H9 (cell line): ENCODE results near the gene EZH1. TPM values are rescaled to one million over a fixed set of nuclear protein-coding genes. Genes with fewer than 3 reads are reported as not detected.

Experiments used
- DNase-seq: peaks from one replicate; pipeline ENCODE4 v3.0.0-alpha.2; 2017
- H2AFZ ChIP-seq: one replicate; pipeline ENCODE4 v1.6.1; 2013; ENCODE audit warnings: mild to moderate bottlenecking, low read length, control low read depth, moderate library complexity
- H2AK5ac ChIP-seq: 2 replicates; pipeline ENCODE4 v1.6.1; 2013; ENCODE audit warnings: low read length, control low read depth, mixed read lengths; ENCODE audit not compliant: insufficient read length
- H2BK120ac ChIP-seq: one replicate; pipeline ENCODE4 v1.6.1; 2013; ENCODE audit warnings: low read depth, mild to moderate bottlenecking, low read length, control low read depth, inconsistent platforms; ENCODE audit not compliant: poor library complexity, severe bottlenecking
- H2BK12ac ChIP-seq: 2 replicates; pipeline ENCODE4 v1.6.1; 2013; ENCODE audit warnings: low read length, control low read depth, mixed read lengths, low read depth; ENCODE audit not compliant: insufficient read length
- H2BK15ac ChIP-seq: 2 replicates; pipeline ENCODE4 v1.6.1; 2013; ENCODE audit warnings: low read depth, low read length, control low read depth
- H2BK20ac ChIP-seq: one replicate; pipeline ENCODE4 v1.6.1; 2013; ENCODE audit warnings: low read depth, mild to moderate bottlenecking, low read length, control low read depth, inconsistent platforms; ENCODE audit not compliant: poor library complexity, severe bottlenecking
- H2BK5ac ChIP-seq: 2 replicates; pipeline ENCODE4 v1.6.1; 2013; ENCODE audit warnings: low read length, control low read depth, mixed read lengths; ENCODE audit not compliant: insufficient read length
- H3K14ac ChIP-seq: 2 replicates; pipeline ENCODE4 v1.6.1; 2013; ENCODE audit warnings: low read length, control low read depth; ENCODE audit not compliant: insufficient read depth
- H3K18ac ChIP-seq: 2 replicates; pipeline ENCODE4 v1.6.1; 2013; ENCODE audit warnings: low read depth, mild to moderate bottlenecking, mixed read lengths, low read length, control low read depth; ENCODE audit not compliant: insufficient read length
- H3K23ac ChIP-seq: 2 replicates; pipeline ENCODE4 v1.6.1; 2013; ENCODE audit warnings: low read length, control low read depth, mixed read lengths, low read depth; ENCODE audit not compliant: insufficient read length
- H3K23me2 ChIP-seq: 2 replicates; pipeline ENCODE4 v1.6.1; 2013; ENCODE audit warnings: low read depth, mild to moderate bottlenecking, mixed read lengths, low read length, control low read depth; ENCODE audit not compliant: insufficient read length, poor library complexity, severe bottlenecking
- H3K27ac ChIP-seq: 2 replicates; pipeline ENCODE4 v1.5.1; 2013; ENCODE audit warnings: low read length, control low read depth, mixed read lengths, low read depth; ENCODE audit not compliant: insufficient read length
- H3K27me3 ChIP-seq: 2 replicates; pipeline ENCODE4 v1.6.1; 2013; ENCODE audit warnings: low read length, control low read depth, inconsistent platforms; ENCODE audit not compliant: insufficient read depth
- H3K4ac ChIP-seq: 2 replicates; pipeline ENCODE4 v1.6.1; 2013; ENCODE audit warnings: low read depth, mild to moderate bottlenecking, control low read depth, inconsistent platforms, low read length, moderate library complexity
- H3K4me1 ChIP-seq: 2 replicates; pipeline ENCODE4 v1.6.1; 2013; ENCODE audit warnings: low read length, control low read depth, inconsistent platforms; ENCODE audit not compliant: insufficient read depth
- H3K4me2 ChIP-seq: 2 replicates; pipeline ENCODE4 v1.6.1; 2013; ENCODE audit warnings: low read length, control low read depth, mixed read lengths; ENCODE audit not compliant: insufficient read length, insufficient read depth
- H3K56ac ChIP-seq: 2 replicates; pipeline ENCODE4 v1.6.1; 2013; ENCODE audit warnings: low read depth, mild to moderate bottlenecking, mixed read lengths, low read length, control low read depth; ENCODE audit not compliant: insufficient read length
- H3K79me1 ChIP-seq: 2 replicates; pipeline ENCODE4 v1.6.1; 2013; ENCODE audit warnings: low read depth, mild to moderate bottlenecking, moderate library complexity, low read length, control low read depth, inconsistent platforms; ENCODE audit not compliant: insufficient read depth, poor library complexity, severe bottlenecking
- H3K79me2 ChIP-seq: 2 replicates; pipeline ENCODE4 v1.6.1; 2013; ENCODE audit warnings: low read length, control low read depth, inconsistent platforms; ENCODE audit not compliant: insufficient read depth
- H3K9ac ChIP-seq: 2 replicates; pipeline ENCODE4 v1.6.1; 2013; ENCODE audit warnings: low read length, control low read depth, mixed read lengths; ENCODE audit not compliant: insufficient read length; ENCODE audit errors: extremely low read depth
- H3K9me3 ChIP-seq: one replicate; pipeline ENCODE4 v1.6.1; 2013; ENCODE audit warnings: low read depth, low read length, inconsistent platforms; ENCODE audit not compliant: control insufficient read depth
- H3T11ph ChIP-seq: one replicate; pipeline ENCODE4 v1.6.1; 2013; ENCODE audit warnings: mild to moderate bottlenecking, low read length, control low read depth, inconsistent platforms
- H4K20me1 ChIP-seq: one replicate; pipeline ENCODE4 v1.6.1; 2013; ENCODE audit not compliant: control insufficient read depth, insufficient read length, insufficient read depth
- H4K5ac ChIP-seq: 2 replicates; pipeline ENCODE4 v1.6.1; 2013; ENCODE audit warnings: low read depth, mild to moderate bottlenecking, mixed read lengths, low read length, control low read depth; ENCODE audit not compliant: insufficient read length
- H4K8ac ChIP-seq: replicated peaks from 2 replicates; pipeline ENCODE4 v1.6.1; 2013; ENCODE audit warnings: low read length, control low read depth, mixed read lengths, low read depth; ENCODE audit not compliant: insufficient read length
- H4K91ac ChIP-seq: 2 replicates; pipeline ENCODE4 v1.6.1; 2013; ENCODE audit warnings: low read depth, mild to moderate bottlenecking, moderate library complexity, mixed read lengths, low read length, control low read depth; ENCODE audit not compliant: insufficient read length
- H3K27ac Mint-ChIP-seq, 3 experiments: 2 replicates in 2 of 3; 3 replicates in 1 of 3; pipeline ENCODE4 v1.8.0; 2020 to 2021; ENCODE audit warnings: mixed read lengths in 3 of 3, mild to moderate bottlenecking in 1 of 3, moderate library complexity in 1 of 3
- H3K27me3 Mint-ChIP-seq: 2 replicates; pipeline ENCODE4 v1.8.0; 2021; ENCODE audit warnings: low read depth, mild to moderate bottlenecking, moderate library complexity, mixed read lengths
- H3K36me3 Mint-ChIP-seq, 3 experiments: 2 replicates in 2 of 3; 3 replicates in 1 of 3; pipeline ENCODE4 v1.8.0; 2020 to 2021; ENCODE audit warnings: low read depth in 3 of 3, mixed read lengths in 3 of 3; ENCODE audit not compliant: insufficient read depth in 1 of 3
- H3K4me1 Mint-ChIP-seq, 2 experiments: 2 replicates each; pipeline ENCODE4 v1.8.0; 2020; ENCODE audit warnings: mixed read lengths in 2 of 2
- H3K4me3 Mint-ChIP-seq, 2 experiments: 2 replicates in 1 of 2; 3 replicates in 1 of 2; pipeline ENCODE4 v1.8.0; 2020 to 2021; ENCODE audit warnings: mild to moderate bottlenecking in 2 of 2, mixed read lengths in 2 of 2, moderate library complexity in 1 of 2
- H3K9me3 Mint-ChIP-seq, 2 experiments: 2 replicates in 1 of 2; 3 replicates in 1 of 2; pipeline ENCODE4 v1.8.0; 2020; ENCODE audit warnings: mild to moderate bottlenecking in 2 of 2, mixed read lengths in 2 of 2, moderate library complexity in 1 of 2
- CTCF ChIP-seq: fragments of 200-600 bp; sonication (generic); conservative IDR thresholded peaks from 3 replicates; pipeline ENCODE4 v1.8.0; 2021; ENCODE audit warnings: antibody characterized with exemption, mild to moderate bottlenecking
- WGBS: extraction: QIAGEN DNeasy Blood & Tissue Kit; methylation state at CpG from one replicate; pipeline ENCODE4 v1.1.7; 2013; ENCODE audit warnings: missing lambda C conversion rate, low lambda C conversion rate, mixed read lengths; ENCODE audit not compliant: insufficient read length; ENCODE audit errors: extremely low coverage; 5-methylcytosine and 5-hydroxymethylcytosine counted together
- total RNA-seq: library from RNA; stranded (reverse); gene quantifications from 2 replicates; pipeline ENCODE4 v1.2.1, GENCODE V29; 2021

EZH1 gene
- total RNA-seq, 1 experiment from 2014 or later: 17.9 TPM

- no peaks in the 10 kb centered on the region; the same call in 1 of the 2 replicates for H3K27me3 ChIP-seq
- Mint-ChIP-seq H3K9me3 (no peaks in the 10 kb centered on the region), H3K4me1 (peaks cover 9 to 12% of the 10 kb centered on the region in 2 experiments), H3K4me3 (no peak overlapping the region), H3K36me3 (no peaks in the 10 kb centered on the region; a peak in 1 of 7 replicates), H3K27ac (no peak overlapping the region), H3K27me3 (peaks cover 15% of the 10 kb centered on the region)
- H3K79me1 ChIP-seq: no peaks in the 10 kb centered on the region
- H2AK5ac ChIP-seq: no peak overlapping the region
- no peak for TF ChIP-seq CTCF
- no peak overlapping the region for H3K23ac ChIP-seq
- no peak overlapping the region for H3K4me2 ChIP-seq
- H3K4me1 ChIP-seq: no peaks in the 10 kb centered on the region
- H4K8ac ChIP-seq: no peak overlapping the region
- H3K79me2 ChIP-seq: no peaks in the 10 kb centered on the region
- H2BK12ac ChIP-seq: no peak overlapping the region
- no peak overlapping the region; the same call in 1 of the 2 replicates for H3K14ac ChIP-seq
- H3K9ac ChIP-seq: no peak overlapping the region
- no peaks in the 10 kb centered on the region for H3K9me3 ChIP-seq
- H2BK15ac ChIP-seq: no peak overlapping the region
- H2AFZ ChIP-seq: no peak overlapping the region
- no peaks in the 10 kb centered on the region for H4K20me1 ChIP-seq
- H2BK20ac ChIP-seq: no peak overlapping the region
- no peak overlapping the region for H3K18ac ChIP-seq
- H2BK120ac ChIP-seq: no peak overlapping the region
- H3K4ac ChIP-seq: no peak overlapping the region
- H3T11ph ChIP-seq: no peak overlapping the region
- H2BK5ac ChIP-seq: no peak overlapping the region
- no peak for DNase-seq
- no peak overlapping the region for H4K5ac ChIP-seq
- no CpG with 5 or more reads among the region's 11 CpGs for WGBS
- no peak overlapping the region for H3K56ac ChIP-seq
- H4K91ac ChIP-seq: no peak overlapping the region
- no peaks in the 10 kb centered on the region for H3K23me2 ChIP-seq
- H3K27ac ChIP-seq: no peak overlapping the region
Observed at GRCh38 chr17:42787266-42787665, 42.4 kb upstream of the EZH1 start.
